ENCODE measurements around the gene PLOD1.
"Not testable (repeated sequence)": the region's sequence is repeated elsewhere in the genome, so short reads cannot be mapped to it uniquely, and the experiment has no call there.

PLOD1 gene

GRCh38 chr1:12008355-12008754 is 73.8 kb downstream of the PLOD1 start:
- DNase-seq: not testable (repeated sequence)

- DNase-seq: no peak
Observed at GRCh38 chr1:12009318-12009947, 74.9 kb downstream of the PLOD1 start.

DNA sequence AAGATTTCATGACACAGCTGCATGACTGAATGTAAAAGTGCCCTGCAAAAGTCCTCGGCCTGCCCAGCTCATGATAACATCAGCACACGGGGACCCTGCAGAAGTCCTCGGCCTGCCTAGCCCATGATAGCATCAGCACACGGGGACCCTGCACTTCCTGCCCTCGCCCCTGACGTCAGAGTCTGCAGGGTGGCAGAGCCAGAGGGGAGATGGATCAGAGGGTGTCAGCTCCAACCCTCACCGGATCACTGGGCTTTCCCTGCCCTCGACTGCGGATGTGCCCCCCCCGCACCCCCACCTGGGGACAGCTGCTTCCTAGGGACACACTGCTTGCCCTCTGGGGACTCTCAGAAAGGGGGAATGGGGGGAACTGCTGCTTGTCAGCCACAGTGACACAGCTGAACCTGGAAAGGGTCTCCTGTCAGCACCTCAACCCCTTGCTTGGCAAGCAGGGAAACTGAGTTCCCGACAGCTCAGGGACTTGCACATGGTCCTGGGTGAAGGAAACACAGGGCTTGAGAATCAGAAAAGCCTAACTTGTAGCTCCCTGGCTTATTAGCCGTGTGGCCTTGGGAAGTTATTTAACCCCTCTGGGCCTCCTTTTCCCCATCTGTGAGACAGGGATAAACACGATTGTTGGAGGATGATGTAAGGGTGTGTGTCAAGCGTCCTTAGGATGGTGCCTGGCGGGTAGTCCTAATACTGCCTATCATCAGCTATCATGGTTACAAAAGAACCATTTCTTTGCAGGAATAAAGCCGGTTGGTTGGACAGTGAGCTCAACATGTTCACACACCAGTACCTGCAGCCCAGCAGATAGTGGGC is 76.4 kb downstream of the PLOD1 start:
- no peak for DNase-seq

DNA sequence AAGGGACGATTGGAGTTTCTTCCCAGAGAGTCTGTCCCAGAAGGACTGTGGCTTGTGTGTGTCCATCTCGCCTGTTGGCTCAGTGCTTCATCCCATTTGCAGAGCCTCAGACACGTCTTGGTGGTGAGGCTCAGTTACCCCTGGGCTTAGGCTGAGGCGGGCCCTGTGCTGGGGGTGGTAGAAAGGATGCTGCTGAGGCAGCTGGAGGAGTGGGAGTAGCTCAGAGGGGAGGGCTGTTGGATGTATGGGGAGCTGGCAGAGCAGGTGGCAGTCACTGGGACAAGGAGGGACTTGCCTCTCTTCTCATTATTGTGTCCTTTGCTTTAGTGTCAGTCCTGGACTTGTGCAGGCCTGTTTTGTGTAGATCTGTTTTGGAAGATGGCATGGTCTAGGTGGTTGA is 77.5 kb downstream of the PLOD1 start:
- no peak for DNase-seq

- no peak for DNase-seq
Observed at GRCh38 chr1:12012560-12013316, 78.2 kb downstream of the PLOD1 start.

GRCh38 chr1:12014141-12014991 is 79.8 kb downstream of the PLOD1 start:
- no peak for DNase-seq

DNA sequence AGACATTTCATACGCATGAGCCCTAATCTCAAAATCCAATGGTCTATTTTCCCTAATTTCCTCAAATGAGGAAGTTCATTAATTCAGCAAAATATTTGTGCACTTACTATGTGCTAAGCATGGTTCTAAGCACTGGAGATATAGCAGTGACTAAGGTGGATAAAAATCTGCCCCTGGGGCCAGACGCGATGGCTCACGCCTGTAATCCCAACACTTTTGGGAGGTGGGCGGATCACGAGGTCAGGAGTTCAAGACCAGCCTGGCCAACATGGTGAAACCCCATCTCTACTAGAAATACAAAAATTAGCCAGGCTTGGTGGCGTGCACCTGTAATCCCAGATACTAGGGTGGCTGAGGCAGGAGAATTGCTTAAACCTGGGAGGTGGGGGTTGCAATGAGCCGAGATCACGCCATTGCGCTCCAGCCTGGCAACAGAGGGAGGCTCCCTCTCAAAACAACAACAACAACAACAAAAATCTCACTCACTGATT is 80.5 kb downstream of the PLOD1 start:
- DNase-seq: no peak

DNA sequence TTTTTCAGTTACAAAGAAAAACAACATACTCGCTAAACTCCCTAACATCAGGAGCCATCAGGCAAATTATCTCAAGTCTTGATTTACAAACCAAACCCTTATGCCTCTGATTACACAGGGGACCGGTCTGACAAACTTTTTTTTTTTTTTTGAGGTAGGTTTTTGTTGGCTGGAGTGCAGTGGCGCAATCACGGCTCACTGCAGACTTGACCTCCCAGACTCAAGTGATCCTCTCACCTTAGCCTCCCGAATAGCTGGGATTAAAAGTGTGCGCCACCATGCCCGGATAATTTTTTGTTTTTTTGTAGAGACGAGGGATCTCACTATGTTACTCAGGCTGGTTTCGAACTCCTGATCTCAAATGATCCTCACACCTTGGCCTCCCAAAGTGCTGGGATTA is 81.0 kb downstream of the PLOD1 start:
- DNase-seq: no peak

GRCh38 chr1:12016182-12016581 is 81.7 kb downstream of the PLOD1 start:
- DNase-seq: no peak

- no peak for DNase-seq
Observed at GRCh38 chr1:12019858-12020509, 85.5 kb downstream of the PLOD1 start.

DNA sequence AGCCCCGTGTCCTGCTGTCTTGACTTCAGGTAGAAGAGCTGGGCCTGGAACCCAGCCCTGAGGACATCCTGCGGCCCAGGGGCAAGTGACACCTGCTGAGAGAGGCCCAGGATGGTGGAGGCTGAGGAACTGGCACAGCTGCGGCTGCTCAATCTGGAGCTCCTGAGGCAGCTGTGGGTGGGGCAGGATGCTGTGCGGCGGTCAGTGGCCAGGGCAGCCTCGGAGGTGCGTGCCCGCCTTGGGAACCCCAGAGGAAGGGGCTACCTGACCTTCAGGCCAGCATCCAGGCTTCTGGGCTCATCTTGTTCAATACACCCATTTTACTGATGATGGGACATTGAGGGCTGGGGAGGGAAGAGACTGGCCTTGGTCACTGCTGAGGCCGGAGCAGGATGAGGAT is 87.1 kb downstream of the PLOD1 start:
- DNase-seq: no peak

- no peak for DNase-seq
Observed at GRCh38 chr1:12022036-12022435, 87.5 kb downstream of the PLOD1 start.

Measured in NCI-H187 (cell line).